GM18507 (cell line): ENCODE results near the gene PLCG1.
A peak's percentile ranks its signal among the peaks of the same experiment; 100 is the strongest.
"Not testable (repeated sequence)": the region's sequence is repeated elsewhere in the genome, so short reads cannot be mapped to it uniquely, and the experiment has no call there.

Experiments used
- DNase-seq: peaks from one replicate; pipeline ENCODE4 v3.0.0; 2011; ENCODE audit warnings: low read depth; ENCODE audit not compliant: insufficient read length; ENCODE audit errors: extremely low spot score
- FAIRE-seq: peaks from 2 replicates; lab custom pipeline; 2011; peaks lifted over from hg19 to GRCh38; lab: Jason Lieb, UNC

PLCG1 gene

GRCh38 chr20:41136680-41137613, at the start of gene PLCG1:
TSS of gene PLCG1 (plus strand) at chr20:41137543. CDS start at chr20:41137642, 99 bp downstream.
- FAIRE-seq (peak; percentile 15), DNase-seq (peak; percentile 91)

GRCh38 chr20:41087777-41088176, 49.6 kb upstream of the PLCG1 start:
- DNase-seq: no peak
- FAIRE-seq: no peak

- no peak for DNase-seq
- FAIRE-seq: no peak
Observed at GRCh38 chr20:41089555-41089954, 47.8 kb upstream of the PLCG1 start.

GRCh38 chr20:41091927-41092326, 45.4 kb upstream of the PLCG1 start:
- DNase-seq (no peak), FAIRE-seq (no peak)

DNA sequence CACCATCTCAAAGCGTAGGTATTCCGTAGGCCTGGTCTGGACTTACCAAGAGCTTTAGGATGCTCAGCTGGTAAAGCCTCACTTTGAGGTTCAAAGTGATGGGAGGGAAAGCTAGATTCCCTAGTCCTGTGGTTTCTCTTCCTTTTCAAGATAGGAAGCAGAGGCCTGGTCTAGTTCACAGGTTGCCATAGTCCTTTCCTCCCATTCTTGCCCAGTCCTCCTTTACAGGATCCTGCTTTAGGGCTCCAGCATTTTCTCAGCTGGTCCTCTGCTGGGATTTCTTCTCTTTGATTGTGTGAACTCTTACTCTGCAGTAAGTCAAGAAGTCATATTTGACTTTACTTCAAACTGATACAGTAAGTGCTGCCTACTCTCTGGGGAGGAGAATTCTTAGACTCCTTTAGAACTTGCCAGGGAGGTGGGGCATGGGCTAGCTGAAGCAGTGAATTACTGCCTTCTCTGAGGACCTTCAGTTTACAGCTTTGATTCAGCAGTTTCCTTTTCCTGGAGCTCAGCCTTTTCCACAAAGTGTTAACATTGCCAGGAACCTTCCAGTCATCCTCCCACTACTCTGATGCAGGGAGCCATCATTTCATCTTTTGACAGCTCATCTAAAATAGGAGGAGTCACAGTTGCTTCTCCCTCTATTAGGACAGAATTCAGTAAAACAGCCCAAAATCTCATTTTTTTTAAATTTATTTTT, 42.8 kb upstream of the PLCG1 start:
- no peak for DNase-seq
- FAIRE-seq: no peak

- FAIRE-seq: peak; percentile 31
- peak; percentile 33 for DNase-seq
Observed at GRCh38 chr20:41095110-41095969, 42.0 kb upstream of the PLCG1 start.

DNA sequence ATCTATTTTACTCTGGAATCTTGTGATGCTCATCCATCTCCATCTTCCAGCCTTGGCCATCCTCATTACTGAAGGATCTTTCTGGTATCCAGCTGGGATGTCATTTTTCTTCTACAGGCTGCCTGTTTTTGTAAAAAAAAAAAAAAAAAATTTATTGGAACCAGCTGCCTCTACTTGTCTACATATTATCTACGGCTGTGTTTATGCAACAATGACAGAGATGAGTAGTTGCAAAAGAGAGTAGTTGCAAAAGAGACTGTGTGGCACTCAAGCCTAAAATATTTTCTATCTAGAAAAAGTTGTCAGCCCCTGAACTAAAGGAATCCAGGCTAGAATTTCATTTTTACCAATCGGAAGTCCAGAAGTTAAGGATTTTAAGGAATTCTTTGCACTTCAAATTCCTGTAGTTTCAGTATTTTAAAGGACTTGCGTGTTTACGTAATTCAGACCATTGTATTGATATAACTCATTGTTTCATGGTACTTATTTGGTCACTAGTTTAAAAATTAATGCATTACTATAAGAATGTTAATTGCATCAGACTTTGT, 38.6 kb upstream of the PLCG1 start:
- FAIRE-seq: no peak
- no peak for DNase-seq

GRCh38 chr20:41100001-41100480, 37.3 kb upstream of the PLCG1 start:
- FAIRE-seq: no peak
- DNase-seq: no peak

GRCh38 chr20:41101660-41102059, 35.7 kb upstream of the PLCG1 start:
- no peak for DNase-seq
- no peak for FAIRE-seq

DNA sequence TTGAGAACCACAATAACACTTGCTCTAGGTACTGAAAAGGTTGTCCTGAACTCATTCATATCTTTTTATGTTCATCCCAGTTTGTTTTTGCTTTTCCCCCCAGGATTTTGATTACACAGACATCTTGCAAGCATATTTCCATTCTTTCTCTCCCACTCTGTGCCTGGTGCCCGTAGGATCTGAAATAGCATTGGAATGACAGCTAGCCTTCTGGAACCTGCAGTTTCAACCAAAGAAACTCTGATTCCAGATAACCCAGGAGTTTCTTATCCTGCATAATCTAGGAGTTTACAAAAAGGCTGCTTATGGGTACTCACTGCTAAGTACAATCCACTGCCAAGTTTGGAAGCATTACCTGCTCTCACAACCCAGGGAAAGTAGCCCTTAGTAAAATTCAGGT, 28.8 kb upstream of the PLCG1 start:
- no peak for DNase-seq
- FAIRE-seq: no peak

- FAIRE-seq (no peak), DNase-seq (no peak)
Observed at GRCh38 chr20:41110012-41110411, 27.3 kb upstream of the PLCG1 start.

GRCh38 chr20:41110930-41111577, 26.3 kb upstream of the PLCG1 start:
- DNase-seq (no peak), FAIRE-seq (no peak)

GRCh38 chr20:41111578-41111951, 25.8 kb upstream of the PLCG1 start:
- DNase-seq: no peak
- FAIRE-seq: peak; percentile 15

DNA sequence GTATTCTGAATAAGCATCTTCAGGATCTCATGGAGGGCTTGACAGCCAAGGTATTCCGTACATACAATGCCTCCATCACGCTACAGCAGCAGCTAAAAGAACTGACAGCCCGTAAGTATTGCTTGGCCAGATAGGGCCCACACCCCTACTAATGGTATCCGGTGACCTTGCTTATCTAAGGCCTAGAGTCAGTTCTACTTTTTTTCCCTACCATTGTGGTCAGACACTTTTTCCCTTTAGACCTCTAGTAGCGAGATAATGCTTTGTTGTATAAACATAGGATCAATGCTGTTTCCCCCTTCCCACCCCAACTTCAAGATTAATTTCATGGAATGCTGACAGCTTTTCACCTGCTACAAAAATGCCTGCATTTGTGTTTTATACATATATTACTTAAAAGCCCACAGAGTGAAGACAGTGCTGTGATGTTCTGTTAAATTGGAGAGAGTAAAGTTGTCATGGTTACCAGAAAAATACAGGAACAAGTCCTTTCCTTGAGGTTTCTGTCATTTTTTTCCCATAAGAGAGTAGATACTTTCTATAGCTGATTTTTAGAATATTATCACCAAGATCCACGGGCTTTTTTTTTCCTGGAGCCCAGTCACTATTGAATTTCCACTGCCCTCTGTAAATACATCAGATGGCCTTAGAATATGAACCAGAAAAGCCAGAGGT, 20.9 kb upstream of the PLCG1 start:
- FAIRE-seq (no peak), DNase-seq (no peak)

- not testable (repeated sequence) for DNase-seq
Observed at GRCh38 chr20:41118159-41118558, 19.2 kb upstream of the PLCG1 start.

DNA sequence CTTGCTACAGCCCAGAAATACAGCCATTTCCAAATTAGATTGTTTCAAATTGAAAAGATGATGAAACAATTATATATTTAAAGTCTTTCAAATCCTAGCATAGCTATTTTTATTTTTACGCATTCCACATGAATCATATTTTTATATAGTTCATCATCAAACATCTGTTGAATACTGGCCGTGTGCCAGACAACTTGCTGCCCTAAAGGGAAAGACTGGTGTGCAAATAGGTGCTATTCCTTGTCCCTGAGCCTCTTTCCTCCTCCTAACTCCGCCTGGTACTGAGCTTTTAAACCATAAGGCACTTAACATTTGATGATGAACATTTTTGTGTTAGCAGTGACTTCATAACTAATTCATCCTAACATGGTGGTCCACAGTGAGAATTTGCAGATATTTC, 18.7 kb upstream of the PLCG1 start:
- FAIRE-seq (no peak), DNase-seq (no peak)

More at GRCh38 chr20:41118159-41118558, 19.2 kb upstream of the PLCG1 start:
- FAIRE-seq: not testable (repeated sequence)

GRCh38 chr20:41119614-41120561, 17.5 kb upstream of the PLCG1 start:
- FAIRE-seq: no peak

More at GRCh38 chr20:41119614-41120561, 17.5 kb upstream of the PLCG1 start:
- DNase-seq: no peak
